AG20443 (cell line): ENCODE data around the gene AMDHD2.
"Not testable (repeated sequence)": the region's sequence is repeated elsewhere in the genome, so short reads cannot be mapped to it uniquely, and the experiment has no call there.

Experiments
- DNase-seq: peaks from one replicate; pipeline ENCODE4 v3.0.0; 2012; ENCODE audit warnings: low spot score, mixed read lengths

AMDHD2 gene

GRCh38 chr16:2580143-2580542, 60.0 kb downstream of the AMDHD2 start:
- DNase-seq = not testable (repeated sequence)

GRCh38 chr16:2580818-2581217, 60.6 kb downstream of the AMDHD2 start:
- not testable (repeated sequence) for DNase-seq
